Testis (tissue), 2 donors: Measurements from ENCODE around the gene IFNA4.
"Not testable (repeated sequence)": the region's sequence is repeated elsewhere in the genome, so short reads cannot be mapped to it uniquely, and the experiment has no call there.

Experiments
- CTCF ChIP-seq, 3 experiments: fragments of 450-650 bp in 2 of 3; fragments of 200-600 bp in 1 of 3; sonication (generic) in 1 of 3; IDR thresholded peaks; one replicate each; pipeline ENCODE4 v1.5.1; 2016 to 2019; ENCODE audit warnings: antibody characterized with exemption in 3 of 3, mild to moderate bottlenecking in 2 of 3, moderate library complexity in 1 of 3
- POLR2A ChIP-seq: fragments of 450-650 bp; IDR thresholded peaks from one replicate; pipeline ENCODE4 v1.6.1; 2017; ENCODE audit warnings: antibody characterized with exemption, mild to moderate bottlenecking, moderate library complexity

GRCh38 chr9:21194867-21195776, 7.7 kb upstream of the IFNA4 start:
- peak; percentile 16 to 47 (median 30) for TF ChIP-seq CTCF (IDR thresholded peaks at IDR 0.05)
- TF ChIP-seq POLR2A, result not testable (repeated sequence)
